ENCODE measurements around the gene AP1S2.

Gene AP1S2

DNA sequence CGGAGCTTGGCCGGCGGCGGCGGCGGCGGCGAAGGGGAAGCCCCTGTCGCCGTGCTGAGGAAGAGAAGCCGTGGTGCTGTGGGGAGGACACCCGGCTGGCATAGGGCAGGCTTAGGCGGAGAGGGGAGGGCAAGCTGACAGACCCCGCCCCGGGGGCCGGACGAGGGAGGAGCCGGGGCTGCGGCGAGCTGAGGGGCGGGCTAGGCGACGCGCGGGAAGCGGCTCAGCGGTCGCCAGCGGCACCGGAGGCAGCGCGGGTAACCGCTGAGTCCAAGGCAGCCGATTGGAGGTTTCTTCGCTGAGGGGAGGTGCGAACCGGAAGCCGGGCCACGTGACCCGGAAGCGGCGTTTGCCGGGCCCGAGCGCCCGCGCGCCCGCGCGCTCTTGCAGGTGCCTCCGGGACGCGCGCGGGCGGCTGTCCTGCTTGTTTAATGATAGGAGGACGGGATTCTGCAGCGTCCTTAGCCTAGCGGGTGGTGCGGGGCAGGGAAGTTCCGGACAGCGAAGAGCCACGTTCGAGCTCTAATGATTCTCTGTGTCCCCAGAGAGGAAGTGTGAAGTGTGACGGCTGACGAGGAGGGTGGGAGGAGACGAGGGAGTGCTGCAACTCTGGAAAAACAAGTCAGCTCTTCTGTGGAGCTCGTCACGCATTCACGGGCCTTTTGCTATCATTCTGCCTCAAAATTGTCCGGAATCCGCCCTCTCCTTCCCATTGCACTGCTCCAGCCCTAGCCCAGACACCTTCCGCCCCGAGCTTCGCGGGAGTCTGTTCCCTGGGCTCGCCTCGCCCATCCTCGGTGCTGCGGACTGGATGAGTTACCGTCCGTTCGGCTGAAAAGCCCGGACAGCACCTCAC, at the start of gene AP1S2:
Gene AP1S2, minus strand, starts transcription at position 102 of the 856 bp plus-strand sequence. CDS start 2,289 bp downstream, outside the sequence.
- TF ChIP-seq, protein P1, sequence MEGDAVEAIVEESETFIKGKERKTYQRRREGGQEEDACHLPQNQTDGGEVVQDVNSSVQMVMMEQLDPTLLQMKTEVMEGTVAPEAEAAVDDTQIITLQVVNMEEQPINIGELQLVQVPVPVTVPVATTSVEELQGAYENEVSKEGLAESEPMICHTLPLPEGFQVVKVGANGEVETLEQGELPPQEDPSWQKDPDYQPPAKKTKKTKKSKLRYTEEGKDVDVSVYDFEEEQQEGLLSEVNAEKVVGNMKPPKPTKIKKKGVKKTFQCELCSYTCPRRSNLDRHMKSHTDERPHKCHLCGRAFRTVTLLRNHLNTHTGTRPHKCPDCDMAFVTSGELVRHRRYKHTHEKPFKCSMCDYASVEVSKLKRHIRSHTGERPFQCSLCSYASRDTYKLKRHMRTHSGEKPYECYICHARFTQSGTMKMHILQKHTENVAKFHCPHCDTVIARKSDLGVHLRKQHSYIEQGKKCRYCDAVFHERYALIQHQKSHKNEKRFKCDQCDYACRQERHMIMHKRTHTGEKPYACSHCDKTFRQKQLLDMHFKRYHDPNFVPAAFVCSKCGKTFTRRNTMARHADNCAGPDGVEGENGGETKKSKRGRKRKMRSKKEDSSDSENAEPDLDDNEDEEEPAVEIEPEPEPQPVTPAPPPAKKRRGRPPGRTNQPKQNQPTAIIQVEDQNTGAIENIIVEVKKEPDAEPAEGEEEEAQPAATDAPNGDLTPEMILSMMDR (IDR thresholded peaks at IDR 0.05; ENCODE audit: control insufficient read depth, insufficient read depth, low read depth, low read length, missing control alignments) = no peak
- DNase-seq (ENCODE audit: low read depth) = peak; percentile 77
- H3K4me3 ChIP-seq (ENCODE audit: control insufficient read depth, low read depth, low read length) = peak within 1 kb of the TSS; percentile 72

GRCh38 chrX:15903186-15903681, 48.6 kb upstream of the AP1S2 start:
- DNase-seq (ENCODE audit: low read depth) = no peak
- TF ChIP-seq, protein P1 (IDR thresholded peaks at IDR 0.05; ENCODE audit: control insufficient read depth, insufficient read depth, low read depth, low read length, missing control alignments) = no peak
- no peak overlapping the region for H3K4me3 ChIP-seq (ENCODE audit: control insufficient read depth, low read depth, low read length)

DNA sequence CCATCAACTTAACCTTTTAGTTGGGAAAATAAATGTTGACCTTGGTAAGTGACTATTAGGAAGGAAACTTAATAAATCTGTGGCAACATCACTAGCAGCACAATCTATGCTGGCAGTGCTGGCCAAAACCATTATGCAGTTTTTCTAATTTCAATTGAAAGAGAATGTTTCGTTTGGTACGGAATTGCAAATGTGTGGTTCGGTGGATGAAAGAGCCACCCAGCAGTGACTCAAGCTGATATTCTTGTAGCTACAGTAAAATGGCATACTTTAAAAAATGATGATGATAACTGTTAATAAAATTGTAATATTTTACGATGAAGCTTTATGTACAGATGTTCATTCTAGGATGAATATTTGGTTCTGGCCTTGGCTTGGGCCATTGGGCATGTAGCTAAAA, 40.7 kb upstream of the AP1S2 start:
- no peak for DNase-seq (ENCODE audit: low read depth)
- TF ChIP-seq, protein P1 (IDR thresholded peaks at IDR 0.05; ENCODE audit: control insufficient read depth, insufficient read depth, low read depth, low read length, missing control alignments) = no peak
- no peak overlapping the region for H3K4me3 ChIP-seq (ENCODE audit: control insufficient read depth, low read depth, low read length)

DNA sequence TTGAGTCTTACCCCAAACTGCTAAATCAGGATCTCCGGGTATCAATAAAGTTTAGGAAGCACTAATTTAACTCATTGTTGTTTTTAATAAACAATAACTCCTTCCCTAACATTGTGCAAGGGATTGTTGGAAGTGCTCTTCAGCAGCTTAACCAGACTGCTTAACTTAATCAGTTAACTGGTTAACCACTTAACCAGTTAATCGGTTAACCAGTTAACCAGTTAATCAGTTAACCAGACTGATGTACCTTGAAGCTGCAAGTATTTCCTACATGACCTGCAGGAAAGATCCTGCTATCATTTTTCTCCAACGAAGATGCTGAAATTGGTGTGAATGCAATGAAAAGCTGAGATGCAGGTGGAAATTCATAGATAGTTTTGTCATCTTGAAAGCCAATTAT, 40.1 kb upstream of the AP1S2 start:
- TF ChIP-seq, protein P1 (IDR thresholded peaks at IDR 0.05; ENCODE audit: control insufficient read depth, insufficient read depth, low read depth, low read length, missing control alignments) = no peak
- H3K4me3 ChIP-seq (ENCODE audit: control insufficient read depth, low read depth, low read length) = no peak overlapping the region
- no peak for DNase-seq (ENCODE audit: low read depth)

DNA sequence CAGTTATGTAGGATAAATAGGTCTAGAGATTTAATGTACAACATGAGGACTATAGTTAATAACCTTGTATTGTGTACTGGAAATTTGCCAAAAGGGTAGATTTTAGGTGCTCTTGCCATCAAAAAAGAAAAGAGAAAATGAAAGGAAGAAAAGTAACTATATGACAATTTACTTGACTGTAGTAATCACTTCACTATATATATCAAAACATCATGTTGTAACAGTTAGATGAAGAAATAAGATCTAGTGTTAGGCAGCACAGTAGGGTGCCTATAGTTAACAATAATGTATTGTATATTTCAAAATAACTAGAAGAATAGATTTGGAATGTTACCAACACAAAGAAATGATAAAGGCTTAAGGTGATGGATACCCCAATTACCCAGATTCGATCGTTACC, 35.9 kb upstream of the AP1S2 start:
- no peak for DNase-seq (ENCODE audit: low read depth)
- TF ChIP-seq, protein P1 (IDR thresholded peaks at IDR 0.05; ENCODE audit: control insufficient read depth, insufficient read depth, low read depth, low read length, missing control alignments) = no peak

DNA sequence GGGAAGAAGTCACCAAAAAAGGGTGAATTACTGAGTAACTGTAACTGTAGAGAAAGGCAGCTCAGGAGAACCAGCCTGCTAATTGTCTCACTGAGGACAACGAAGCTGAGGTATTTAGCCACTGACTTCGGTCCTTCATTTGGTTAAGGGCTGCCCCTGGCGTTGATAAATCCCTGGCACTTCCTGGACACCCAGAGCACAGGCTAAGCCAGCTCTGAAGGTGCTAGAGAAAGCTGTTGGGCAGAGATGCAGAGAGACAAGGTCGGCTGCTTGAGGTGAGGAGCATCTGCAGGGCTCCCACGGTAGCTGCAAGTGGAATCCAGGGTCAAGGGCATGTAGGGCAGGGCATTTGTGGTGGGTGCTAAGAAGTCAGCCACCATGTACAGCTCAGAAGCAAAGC, 33.4 kb upstream of the AP1S2 start:
- no peak overlapping the region for H3K4me3 ChIP-seq (ENCODE audit: control insufficient read depth, low read depth, low read length)
- TF ChIP-seq, protein P1 (IDR thresholded peaks at IDR 0.05; ENCODE audit: control insufficient read depth, insufficient read depth, low read depth, low read length, missing control alignments) = no peak
- DNase-seq (ENCODE audit: low read depth) = no peak

More for the DNA sequence above, 35.9 kb upstream of the AP1S2 start:
- no peak overlapping the region for H3K4me3 ChIP-seq (ENCODE audit: control insufficient read depth, low read depth, low read length)

Data from AG09309 (cell line).